Neural crest cell (in vitro differentiated cells): ENCODE results near the gene HPD. TPM values are rescaled to one million over a fixed set of nuclear protein-coding genes. Genes with fewer than 3 reads are reported as not detected.

Experiments used
- DNase-seq: peaks from one replicate; pipeline ENCODE4 v3.0.0; 2021; ENCODE audit warnings: low read depth, mixed read lengths, low spot score
- H3K27ac Mint-ChIP-seq: one replicate; pipeline ENCODE4 v1.8.0; 2021; ENCODE audit warnings: mild to moderate bottlenecking, mixed read lengths; ENCODE audit not compliant: unreplicated experiment
- H3K27me3 Mint-ChIP-seq: 2 replicates; pipeline ENCODE4 v1.8.0; 2021; ENCODE audit warnings: low read depth, mild to moderate bottlenecking, mixed read lengths
- H3K36me3 Mint-ChIP-seq: 2 replicates; pipeline ENCODE4 v1.8.0; 2021; ENCODE audit warnings: low read depth, mild to moderate bottlenecking, mixed read lengths
- H3K4me1 Mint-ChIP-seq: 2 replicates; pipeline ENCODE4 v1.8.0; 2021; ENCODE audit warnings: mixed read lengths
- H3K4me3 Mint-ChIP-seq: one replicate; pipeline ENCODE4 v1.8.0; 2021; ENCODE audit warnings: mild to moderate bottlenecking, mixed read lengths
- H3K9me3 Mint-ChIP-seq: 2 replicates; pipeline ENCODE4 v1.8.0; 2021; ENCODE audit warnings: mixed read lengths
- total RNA-seq: library from RNA; stranded (reverse); gene quantifications from 2 replicates; pipeline ENCODE4 v1.2.1, GENCODE V29; 2021
- TF ChIP-seq, protein P1 (sequence below): fragments of 200-600 bp; sonication (generic); conservative IDR thresholded peaks from 2 replicates; pipeline ENCODE4 v1.5.0; 2021; ENCODE audit warnings: antibody characterized with exemption, mild to moderate bottlenecking

The HPD gene
- total RNA-seq, 1 donor from 2014 or later: 0.21 TPM

GRCh38 chr12:121796855-121797751 is 61.6 kb downstream of the HPD start:
- TF ChIP-seq, protein P1, sequence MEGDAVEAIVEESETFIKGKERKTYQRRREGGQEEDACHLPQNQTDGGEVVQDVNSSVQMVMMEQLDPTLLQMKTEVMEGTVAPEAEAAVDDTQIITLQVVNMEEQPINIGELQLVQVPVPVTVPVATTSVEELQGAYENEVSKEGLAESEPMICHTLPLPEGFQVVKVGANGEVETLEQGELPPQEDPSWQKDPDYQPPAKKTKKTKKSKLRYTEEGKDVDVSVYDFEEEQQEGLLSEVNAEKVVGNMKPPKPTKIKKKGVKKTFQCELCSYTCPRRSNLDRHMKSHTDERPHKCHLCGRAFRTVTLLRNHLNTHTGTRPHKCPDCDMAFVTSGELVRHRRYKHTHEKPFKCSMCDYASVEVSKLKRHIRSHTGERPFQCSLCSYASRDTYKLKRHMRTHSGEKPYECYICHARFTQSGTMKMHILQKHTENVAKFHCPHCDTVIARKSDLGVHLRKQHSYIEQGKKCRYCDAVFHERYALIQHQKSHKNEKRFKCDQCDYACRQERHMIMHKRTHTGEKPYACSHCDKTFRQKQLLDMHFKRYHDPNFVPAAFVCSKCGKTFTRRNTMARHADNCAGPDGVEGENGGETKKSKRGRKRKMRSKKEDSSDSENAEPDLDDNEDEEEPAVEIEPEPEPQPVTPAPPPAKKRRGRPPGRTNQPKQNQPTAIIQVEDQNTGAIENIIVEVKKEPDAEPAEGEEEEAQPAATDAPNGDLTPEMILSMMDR: peak; percentile 45
- Mint-ChIP-seq H3K36me3 (peaks cover 18% of the 10 kb centered on the region), H3K27ac (peak overlapping the region; percentile 68), H3K27me3 (peaks cover 45% of the 10 kb centered on the region), H3K9me3 (no peaks in the 10 kb centered on the region), H3K4me3 (peak overlapping the region; percentile 81), H3K4me1 (peaks cover 58% of the 10 kb centered on the region)
- peak; percentile 76 for DNase-seq

DNA sequence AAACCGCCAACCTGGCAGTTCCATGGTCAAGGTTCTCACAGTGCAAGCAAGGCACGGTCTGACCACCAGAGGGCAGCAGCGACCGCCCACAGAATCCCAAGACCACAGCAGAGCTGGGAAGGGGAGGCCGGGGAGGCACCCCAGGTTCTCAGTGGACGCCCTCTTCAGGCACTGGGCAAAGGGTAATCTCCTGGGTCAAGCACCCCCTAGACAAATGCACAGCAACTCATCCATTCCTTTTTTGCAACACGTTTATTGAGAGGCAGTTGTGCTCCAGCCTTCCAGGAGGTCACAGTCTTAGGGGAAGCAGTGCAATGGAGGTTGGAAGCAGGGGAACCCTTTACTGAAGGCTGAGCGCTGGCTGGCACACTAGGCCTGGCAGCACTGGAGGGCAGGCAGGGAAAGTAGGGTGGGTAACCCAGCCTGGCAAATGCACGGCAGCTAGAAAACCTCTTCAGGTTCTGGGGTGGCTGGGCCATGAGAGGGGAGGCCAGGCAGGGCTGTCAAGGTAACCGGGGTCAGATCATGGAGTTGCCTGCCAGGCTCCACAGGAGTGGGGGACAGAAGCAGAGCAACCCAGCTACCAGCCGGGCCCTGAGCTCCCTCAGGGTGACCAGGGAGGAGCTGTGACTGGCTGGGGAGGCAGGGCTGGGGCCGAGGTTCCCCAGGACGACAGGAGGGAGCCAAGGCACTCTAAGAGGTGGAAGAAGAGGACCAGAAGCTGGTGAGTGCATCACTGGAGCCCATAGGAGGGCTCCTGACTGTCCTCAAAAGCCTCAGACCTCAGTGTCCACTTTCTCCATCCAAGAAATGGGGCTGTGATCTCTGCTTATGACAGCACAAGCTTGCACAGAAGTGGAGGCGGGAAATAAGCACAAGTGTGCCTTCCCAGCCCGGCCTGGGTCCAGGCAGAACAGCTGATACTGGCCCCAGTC is 63.4 kb downstream of the HPD start:
- TF ChIP-seq, protein P1: peak; percentile 93
- H3K9me3 Mint-ChIP-seq: no peaks in the 10 kb centered on the region
- peaks cover 53% of the 10 kb centered on the region for H3K4me1 Mint-ChIP-seq
- peak overlapping the region; percentile 87 for H3K4me3 Mint-ChIP-seq
- DNase-seq: peak; percentile 91
- H3K27ac Mint-ChIP-seq: no peak overlapping the region
- peaks cover 12% of the 10 kb centered on the region for H3K36me3 Mint-ChIP-seq
- peaks cover 41% of the 10 kb centered on the region for H3K27me3 Mint-ChIP-seq

DNA sequence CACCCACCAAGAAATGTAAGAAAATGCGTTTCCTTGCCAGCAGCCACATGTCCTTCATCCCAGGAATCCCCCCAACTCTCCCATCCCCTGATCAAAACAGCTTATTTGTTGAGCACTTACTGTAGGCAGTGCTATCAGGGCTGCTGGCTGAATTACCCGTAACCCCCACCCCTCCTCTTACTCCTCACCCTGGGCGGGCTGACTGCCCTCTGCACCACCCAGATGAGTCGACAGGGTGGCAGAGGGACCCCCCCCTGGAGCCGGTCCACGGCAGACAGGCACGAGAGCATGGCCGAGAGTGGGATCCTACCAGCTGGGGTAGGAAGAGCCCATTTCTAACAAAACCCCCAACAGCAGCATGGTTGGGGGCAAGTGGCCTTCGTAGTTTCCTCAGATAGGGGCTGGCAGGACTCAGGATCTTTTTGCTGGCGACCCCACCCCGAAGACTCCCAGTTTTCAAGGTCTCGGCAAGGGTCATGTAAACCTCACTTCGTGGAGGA is 64.1 kb downstream of the HPD start:
- H3K36me3 Mint-ChIP-seq: peaks cover 12% of the 10 kb centered on the region
- DNase-seq: no peak
- peaks cover 56% of the 10 kb centered on the region for H3K4me1 Mint-ChIP-seq

GRCh38 chr12:121793838-121794533 is 64.7 kb downstream of the HPD start:
- Mint-ChIP-seq H3K27me3 (peaks cover 34% of the 10 kb centered on the region), H3K27ac (peak overlapping the region; percentile 55), H3K4me3 (peak overlapping the region; percentile 87), H3K36me3 (peaks cover 10% of the 10 kb centered on the region), H3K4me1 (peaks cover 51% of the 10 kb centered on the region), H3K9me3 (no peaks in the 10 kb centered on the region)
- TF ChIP-seq, protein P1: peak; percentile 99
- peak; percentile 84 for DNase-seq

More for the DNA sequence above, 64.1 kb downstream of the HPD start:
- TF ChIP-seq, protein P1: no peak
- H3K9me3 Mint-ChIP-seq: no peaks in the 10 kb centered on the region
- H3K4me3 Mint-ChIP-seq: peak overlapping the region; percentile 87
- peaks cover 38% of the 10 kb centered on the region for H3K27me3 Mint-ChIP-seq
- peak overlapping the region; percentile 55 for H3K27ac Mint-ChIP-seq

GRCh38 chr12:121793440-121793837 is 65.2 kb downstream of the HPD start, which contains the start of gene RHOF:
RHOF (minus strand) TSS chr12:121793688; CDS start chr12:121793633, 55 bp downstream.
- TF ChIP-seq, protein P1: no peak
- Mint-ChIP-seq H3K27ac (peak within 1 kb of the TSS; percentile 55), H3K4me1 (peaks cover 46% of the 10 kb centered on the region), H3K4me3 (peak within 1 kb of the TSS; percentile 87), H3K36me3 (peaks cover 10% of the 10 kb centered on the region), H3K9me3 (no peaks in the 10 kb centered on the region), H3K27me3 (peaks cover 32% of the 10 kb centered on the region)
- no peak for DNase-seq
